HEK293 (cell line): ENCODE data around the gene CSGALNACT2.

Experiments
- CTCF ChIA-PET: fragments of 350-600 bp; formaldehyde crosslinking; extraction: SDS; loops from one replicate; lab custom pipeline; 2021; ENCODE audit warnings: antibody characterized with exemption; lab: Yijun Ruan, JAX
- POLR2A ChIA-PET: fragments of 300-600 bp; formaldehyde crosslinking; extraction: SDS; loops from one replicate; lab custom pipeline; 2020; ENCODE audit warnings: antibody characterized with exemption, inconsistent platforms; lab: Yijun Ruan, JAX
- H3K27ac ChIP-seq: fragments of 200-500 bp; sonication (Bioruptor generic); 2 replicates; pipeline ENCODE4 v1.5.1; 2014; ENCODE audit warnings: low read depth, low read length, control low read depth, inconsistent platforms; ENCODE audit errors: extremely low read depth
- H3K36me3 ChIP-seq, 2 experiments: fragments of 200-500 bp in 1 of 2; sonication (Bioruptor generic) in 1 of 2; 1 replicate in 1 of 2; 2 replicates in 1 of 2; pipeline ENCODE4 v1.5.1; 2014 to 2017; ENCODE audit warnings: inconsistent platforms in 2 of 2, low read length in 2 of 2; ENCODE audit not compliant: control insufficient read depth in 2 of 2, insufficient read depth in 1 of 2
- H3K4me1 ChIP-seq: fragments of 200-500 bp; sonication (Bioruptor generic); 2 replicates; pipeline ENCODE4 v1.5.1; 2014; ENCODE audit warnings: mild to moderate bottlenecking, low read length, inconsistent platforms; ENCODE audit not compliant: control insufficient read depth, insufficient read depth
- H3K4me3 ChIP-seq: 2 replicates; pipeline ENCODE4 v1.5.1; 2011; ENCODE audit warnings: low read depth, mild to moderate bottlenecking, control low read depth, low read length, moderate library complexity
- H3K9me3 ChIP-seq: fragments of 200-500 bp; sonication (Bioruptor generic); 2 replicates; pipeline ENCODE4 v1.5.1; 2014; ENCODE audit warnings: low read depth, low read length, inconsistent platforms; ENCODE audit not compliant: control insufficient read depth, insufficient read depth
- ATF2 ChIP-seq: fragments of 450-650 bp; formaldehyde crosslinking; IDR thresholded peaks from 2 replicates; pipeline ENCODE4 v1.5.1; 2016; ENCODE audit warnings: missing biosample characterization, missing genetic modification characterization, low read depth
- GLIS1 ChIP-seq: fragments of 450-650 bp; formaldehyde crosslinking; IDR thresholded peaks from 2 replicates; pipeline ENCODE4 v1.5.1; 2016; ENCODE audit warnings: missing biosample characterization, missing genetic modification characterization
- PRDM10 ChIP-seq: fragments of 450-650 bp; formaldehyde crosslinking; IDR thresholded peaks from 2 replicates; pipeline ENCODE4 v1.5.1; 2016; ENCODE audit warnings: missing biosample characterization, missing genetic modification characterization
- PRDM6 ChIP-seq: fragments of 450-650 bp; formaldehyde crosslinking; IDR thresholded peaks from 2 replicates; pipeline ENCODE4 v1.5.1; 2017; ENCODE audit warnings: missing biosample characterization, missing genetic modification characterization
- SETDB1 ChIP-seq: IDR thresholded peaks from one replicate; pipeline ENCODE4 v1.6.1; 2017; ENCODE audit warnings: mild to moderate bottlenecking, low read length, moderate library complexity, mixed read lengths; ENCODE audit not compliant: insufficient read length
- TCF7L2 ChIP-seq: IDR thresholded peaks from 2 replicates; pipeline ENCODE4 v1.6.1; 2011; ENCODE audit warnings: low read depth, mild to moderate bottlenecking, inconsistent platforms, low read length, moderate library complexity, borderline replicate concordance
- ZBTB20 ChIP-seq: fragments of 450-650 bp; formaldehyde crosslinking; IDR thresholded peaks from 2 replicates; pipeline ENCODE4 v1.5.1; 2016; ENCODE audit warnings: missing biosample characterization, missing genetic modification characterization
- ZEB2 ChIP-seq: fragments of 450-650 bp; formaldehyde crosslinking; IDR thresholded peaks from 2 replicates; pipeline ENCODE4 v1.5.1; 2016; ENCODE audit warnings: missing biosample characterization, missing genetic modification characterization
- ZIC2 ChIP-seq: fragments of 450-650 bp; formaldehyde crosslinking; IDR thresholded peaks from 2 replicates; pipeline ENCODE4 v1.5.1; 2016; ENCODE audit warnings: missing biosample characterization, missing genetic modification characterization
- ZNF133 ChIP-seq: fragments of 450-650 bp; formaldehyde crosslinking; IDR thresholded peaks from 2 replicates; pipeline ENCODE4 v1.5.1; 2016; ENCODE audit warnings: missing biosample characterization, missing genetic modification characterization
- ZNF248 ChIP-seq: fragments of 450-650 bp; formaldehyde crosslinking; IDR thresholded peaks from 2 replicates; pipeline ENCODE4 v1.5.1; 2017; ENCODE audit warnings: missing biosample characterization, missing genetic modification characterization
- ZNF37A ChIP-seq: fragments of 450-650 bp; IDR thresholded peaks from 2 replicates; pipeline ENCODE4 v1.5.1; 2018; ENCODE audit warnings: missing biosample characterization, missing genetic modification characterization
- ZNF513 ChIP-seq: fragments of 450-650 bp; IDR thresholded peaks from 2 replicates; pipeline ENCODE4 v1.5.1; 2018; ENCODE audit warnings: missing biosample characterization, missing genetic modification characterization
- ZNF571 ChIP-seq: fragments of 450-650 bp; formaldehyde crosslinking; IDR thresholded peaks from 2 replicates; pipeline ENCODE4 v1.5.0; 2017; ENCODE audit warnings: missing biosample characterization, missing genetic modification characterization
- ZNF623 ChIP-seq: fragments of 450-650 bp; formaldehyde crosslinking; IDR thresholded peaks from 2 replicates; pipeline ENCODE4 v1.5.1; 2016; ENCODE audit warnings: missing biosample characterization, missing genetic modification characterization
- ZNF639 ChIP-seq: fragments of 450-650 bp; formaldehyde crosslinking; IDR thresholded peaks from 2 replicates; pipeline ENCODE4 v1.5.1; 2016; ENCODE audit warnings: missing biosample characterization, missing genetic modification characterization
- ZNF670 ChIP-seq: fragments of 450-650 bp; formaldehyde crosslinking; IDR thresholded peaks from 2 replicates; pipeline ENCODE4 v1.5.1; 2016; ENCODE audit warnings: missing biosample characterization, missing genetic modification characterization, low read depth
- ZNF747 ChIP-seq: fragments of 450-650 bp; formaldehyde crosslinking; IDR thresholded peaks from 2 replicates; pipeline ENCODE4 v1.5.1; 2016; ENCODE audit warnings: missing biosample characterization, missing genetic modification characterization
- ZNF785 ChIP-seq: fragments of 450-650 bp; formaldehyde crosslinking; IDR thresholded peaks from 2 replicates; pipeline ENCODE4 v1.5.1; 2016; ENCODE audit warnings: missing biosample characterization, missing genetic modification characterization

Gene CSGALNACT2

GRCh38 chr10:43120116-43120928 is 17.9 kb upstream of the CSGALNACT2 start:
- ChIA-PET POLR2A (interaction anchor here (0.6 kb wide), 1 partner anchor 28 kb away, joined by 5 read pairs; no protein-coding TSS in a partner anchor), CTCF (interaction anchor here (0.6 kb wide), 1 partner anchor 50 kb away, joined by 3 read pairs; no protein-coding TSS in a partner anchor)
- Histone ChIP-seq H3K36me3 (no peaks in the 10 kb centered on the region), H3K4me1 (no peaks in the 10 kb centered on the region), H3K9me3 (no peaks in the 10 kb centered on the region), H3K27ac (no peak overlapping the region), H3K4me3 (no peak overlapping the region)
- TF ChIP-seq ZNF133 (tag by site-specific recombination) (no peak), ZNF747 (tag by site-specific recombination) (no peak), ZEB2 (tag by site-specific recombination) (no peak), ZNF37A (tag by site-specific recombination) (no peak), ATF2 (no peak), ZNF639 (tag by site-specific recombination) (no peak), ZNF513 (no peak), ZNF670 (no peak), ZBTB20 (tag by site-specific recombination) (no peak)

- Histone ChIP-seq H3K4me3 (no peak overlapping the region), H3K9me3 (no peaks in the 10 kb centered on the region), H3K36me3 (no peaks in the 10 kb centered on the region), H3K27ac (no peak overlapping the region), H3K4me1 (no peaks in the 10 kb centered on the region)
- POLR2A ChIA-PET: no interaction called here
- CTCF ChIA-PET: no interaction called here
- TF ChIP-seq ZNF785 (tag by site-specific recombination) (no peak), PRDM6 (tag by site-specific recombination) (no peak), ZNF248 (tag by site-specific recombination) (no peak), TCF7L2 (no peak), ZNF571 (tag by site-specific recombination) (no peak), SETDB1 (no peak)
Measured at GRCh38 chr10:43120929-43121314, 17.3 kb upstream of the CSGALNACT2 start.

GRCh38 chr10:43121444-43121843 is 16.8 kb upstream of the CSGALNACT2 start:
- no peaks in the 10 kb centered on the region for H3K4me1 ChIP-seq
- H3K27ac ChIP-seq: no peak overlapping the region
- TF ChIP-seq ZIC2 (tag by site-specific recombination) (peak; percentile 96), GLIS1 (peak; percentile 93), PRDM10 (tag by site-specific recombination) (peak; percentile 37; the same call in 1 of the 2 replicates), ZNF623 (tag by site-specific recombination) (no peak)
- no peaks in the 10 kb centered on the region for H3K36me3 ChIP-seq
- H3K4me3 ChIP-seq: no peak overlapping the region
- ChIA-PET POLR2A (no interaction called here), CTCF (no interaction called here)
- no peaks in the 10 kb centered on the region for H3K9me3 ChIP-seq
